IMR-90 (cell line): Measurements from ENCODE around the gene DLX6. TPM values are rescaled to one million over a fixed set of nuclear protein-coding genes. Genes with fewer than 3 reads are reported as not detected.
A peak's percentile ranks its signal among the peaks of the same experiment; 100 is the strongest.

Experiments
- ATAC-seq: fragments of 200-7000 bp; cut with Tn5 transposase; 2 replicates; pipeline ENCODE4 v1.9.1; 2020; ENCODE audit warnings: low read depth, mild to moderate bottlenecking, moderate library complexity
- BruUV-seq: library from RNA; stranded (reverse); fragments of 400-500 nt; replicated peaks from 2 replicates; lab custom pipeline; 2021; lab: Mats Ljungman, UMichigan
- CTCF ChIA-PET: fragments of 300-600 bp; formaldehyde crosslinking; extraction: SDS; loops from one replicate; lab custom pipeline; 2021; ENCODE audit warnings: antibody characterized with exemption; lab: Yijun Ruan, JAX
- POLR2A ChIA-PET: fragments of 300-600 bp; sonication (Branson Sonifier 250); formaldehyde crosslinking; loops from one replicate; lab custom pipeline; 2022; ENCODE audit warnings: antibody characterized with exemption; ENCODE audit not compliant: unreplicated experiment; lab: Charles Lee
- DNase-seq: peaks from one replicate; pipeline ENCODE4 v3.0.0; 2013
- H2AFZ ChIP-seq: replicated peaks from 2 replicates; pipeline ENCODE3; 2013; ENCODE audit warnings: low read length, mild to moderate bottlenecking; ENCODE audit not compliant: poor library complexity
- H2AK5ac ChIP-seq: 2 replicates; pipeline ENCODE4 v1.6.1; 2013; ENCODE audit warnings: low read depth, low read length, inconsistent platforms
- H2AK9ac ChIP-seq: replicated peaks from 2 replicates; pipeline ENCODE3; 2013; ENCODE audit warnings: mild to moderate bottlenecking, low read depth, low read length, moderate library complexity; ENCODE audit not compliant: poor library complexity
- H2BK120ac ChIP-seq: 2 replicates; pipeline ENCODE4 v1.6.1; 2013; ENCODE audit warnings: low read depth, low read length, inconsistent platforms
- H2BK15ac ChIP-seq: 3 replicates; pipeline ENCODE4 v1.6.1; 2013; ENCODE audit warnings: low read depth, low read length, inconsistent platforms
- H2BK20ac ChIP-seq: 2 replicates; pipeline ENCODE4 v1.6.1; 2013; ENCODE audit warnings: low read depth, mild to moderate bottlenecking, inconsistent platforms, low read length, moderate library complexity
- H2BK5ac ChIP-seq: 2 replicates; pipeline ENCODE4 v1.6.1; 2013; ENCODE audit warnings: mild to moderate bottlenecking, low read depth, low read length, inconsistent platforms; ENCODE audit not compliant: poor library complexity, severe bottlenecking
- H3K14ac ChIP-seq: replicated peaks from 2 replicates; pipeline ENCODE4 v1.6.1; 2013; ENCODE audit warnings: low read depth, low read length, inconsistent platforms
- H3K18ac ChIP-seq: 2 replicates; pipeline ENCODE4 v1.6.1; 2013; ENCODE audit warnings: low read depth, low read length, control low read depth
- H3K23ac ChIP-seq: 2 replicates; pipeline ENCODE4 v1.6.1; 2013; ENCODE audit warnings: low read depth, low read length, inconsistent platforms
- H3K27ac ChIP-seq: 2 replicates; pipeline ENCODE4 v1.5.1; 2013; ENCODE audit warnings: mild to moderate bottlenecking, control low read depth, low read length; ENCODE audit not compliant: insufficient read depth
- H3K27me3 ChIP-seq: 2 replicates; pipeline ENCODE4 v1.6.1; 2013; ENCODE audit warnings: low read length; ENCODE audit not compliant: control insufficient read depth, insufficient read depth
- H3K36me3 ChIP-seq: 2 replicates; pipeline ENCODE4 v1.6.1; 2013; ENCODE audit warnings: low read length, mixed read lengths; ENCODE audit not compliant: control insufficient read depth, insufficient read depth
- H3K4ac ChIP-seq: 2 replicates; pipeline ENCODE4 v1.6.1; 2013; ENCODE audit warnings: low read depth, low read length, inconsistent platforms
- H3K4me1 ChIP-seq: 2 replicates; pipeline ENCODE4 v1.6.1; 2013; ENCODE audit warnings: low read length, mixed read lengths; ENCODE audit not compliant: control insufficient read depth, insufficient read depth
- H3K4me2 ChIP-seq: 2 replicates; pipeline ENCODE4 v1.6.1; 2013; ENCODE audit warnings: low read depth, mild to moderate bottlenecking, control low read depth, low read length, moderate library complexity
- H3K4me3 ChIP-seq: 2 replicates; pipeline ENCODE4 v1.5.1; 2013; ENCODE audit warnings: low read depth, mild to moderate bottlenecking, control low read depth, low read length, moderate library complexity; ENCODE audit not compliant: insufficient read depth
- H3K56ac ChIP-seq: 2 replicates; pipeline ENCODE4 v1.6.1; 2013; ENCODE audit warnings: low read length, inconsistent platforms; ENCODE audit not compliant: insufficient read depth; ENCODE audit errors: extremely low read depth
- H3K79me1 ChIP-seq, 2 experiments: 2 replicates each; pipeline ENCODE4 v1.6.1; 2013; ENCODE audit warnings: low read length in 2 of 2, inconsistent platforms in 1 of 2, low read depth in 1 of 2
- H3K9ac ChIP-seq: 2 replicates; pipeline ENCODE4 v1.6.1; 2013; ENCODE audit warnings: low read depth, low read length, control low read depth
- H3K9me1 ChIP-seq: 2 replicates; pipeline ENCODE4 v1.6.1; 2013; ENCODE audit warnings: low read length, inconsistent platforms; ENCODE audit not compliant: insufficient read depth
- H3K9me3 ChIP-seq: 2 replicates; pipeline ENCODE4 v1.6.1; 2013; ENCODE audit warnings: low read length; ENCODE audit not compliant: control insufficient read depth, insufficient read depth
- H4K20me1 ChIP-seq: 2 replicates; pipeline ENCODE4 v1.6.1; 2013; ENCODE audit warnings: low read length, inconsistent platforms; ENCODE audit not compliant: insufficient read depth
- H4K5ac ChIP-seq: 2 replicates; pipeline ENCODE4 v1.6.1; 2013; ENCODE audit warnings: mild to moderate bottlenecking, low read depth, low read length, control low read depth
- H4K8ac ChIP-seq, 2 experiments: 2 replicates each; pipeline ENCODE4 v1.6.1; 2013; ENCODE audit warnings: low read depth in 2 of 2, low read length in 2 of 2, control low read depth in 1 of 2, inconsistent platforms in 1 of 2
- H4K91ac ChIP-seq: 2 replicates; pipeline ENCODE4 v1.6.1; 2013; ENCODE audit warnings: low read depth, low read length, inconsistent platforms; ENCODE audit not compliant: insufficient read depth
- BHLHE40 ChIP-seq: fragments of 150-350 bp; IDR thresholded peaks from 2 replicates; pipeline ENCODE4 v1.6.1; 2016; ENCODE audit warnings: mild to moderate bottlenecking, low read depth, low read length
- FOS ChIP-seq: fragments of 150-350 bp; IDR thresholded peaks from 2 replicates; pipeline ENCODE4 v1.6.1; 2016; ENCODE audit warnings: low read depth, low read length
- RCOR1 ChIP-seq: IDR thresholded peaks from 2 replicates; pipeline ENCODE4 v1.6.1; 2012; ENCODE audit warnings: mild to moderate bottlenecking, low read length, improper control_type of control experiment; ENCODE audit not compliant: insufficient replicate concordance
- WGBS, 2 experiments: methylation state at CpG; one replicate each; pipeline versions ENCODE4 v1.1.5 to v1.1.7; 2013; ENCODE audit warnings: missing lambda C conversion rate in 2 of 2; ENCODE audit not compliant: insufficient read length in 1 of 2; ENCODE audit errors: extremely low coverage in 2 of 2; 5-methylcytosine and 5-hydroxymethylcytosine counted together
- dilution Hi-C: fragments of 300-500 bp; cut with HindIII; formaldehyde crosslinking; loops from one replicate; pipeline ENCODE4 v1.14.3; 2018; ENCODE audit warnings: low sequenced_read_pairs; ENCODE audit not compliant: unreplicated experiment
- in situ Hi-C: fragments of 300-500 bp; cut with MboI; formaldehyde crosslinking; loops from 3 replicates; pipeline ENCODE4 v1.14.3; 2019; ENCODE audit warnings: low sequenced_read_pairs, inconsistent platforms, mixed read lengths
- intact Hi-C: fragments of 100-400 bp; cut with micrococcal nuclease; formaldehyde crosslinking; loops from 2 replicates; pipeline ENCODE4 v1.10.0; 2022
- polyA plus RNA-seq, 3 experiments: library from polyadenylated mRNA; depleted of rRNA; stranded (reverse); fragments of >200 nt; gene quantifications; 2 replicates each; pipeline ENCODE4 v1.2.3, GENCODE V29; 2012; ENCODE audit warnings: low replicate concordance in 1 of 3
- total RNA-seq: library from RNA; depleted of rRNA; stranded (reverse); fragments of >200 nt; gene quantifications from 2 replicates; pipeline ENCODE4 v1.2.3, GENCODE V29; 2012
- TF ChIP-seq, protein P1 (sequence below): conservative IDR thresholded peaks from 2 replicates; pipeline ENCODE4 v1.5.1; 2012; ENCODE audit warnings: mild to moderate bottlenecking, low read depth, low read length, improper control_type of control experiment
- TF ChIP-seq, protein P2 (sequence below): fragments of 150-350 bp; IDR thresholded peaks from 2 replicates; pipeline ENCODE4 v1.6.1; 2016; ENCODE audit warnings: low read depth, mild to moderate bottlenecking, low read length, moderate library complexity, borderline replicate concordance

The DLX6 gene
- total and polyA plus RNA-seq, 2 of the 4 experiments (the other 2 are of a cell fraction) = not detected

DNA sequence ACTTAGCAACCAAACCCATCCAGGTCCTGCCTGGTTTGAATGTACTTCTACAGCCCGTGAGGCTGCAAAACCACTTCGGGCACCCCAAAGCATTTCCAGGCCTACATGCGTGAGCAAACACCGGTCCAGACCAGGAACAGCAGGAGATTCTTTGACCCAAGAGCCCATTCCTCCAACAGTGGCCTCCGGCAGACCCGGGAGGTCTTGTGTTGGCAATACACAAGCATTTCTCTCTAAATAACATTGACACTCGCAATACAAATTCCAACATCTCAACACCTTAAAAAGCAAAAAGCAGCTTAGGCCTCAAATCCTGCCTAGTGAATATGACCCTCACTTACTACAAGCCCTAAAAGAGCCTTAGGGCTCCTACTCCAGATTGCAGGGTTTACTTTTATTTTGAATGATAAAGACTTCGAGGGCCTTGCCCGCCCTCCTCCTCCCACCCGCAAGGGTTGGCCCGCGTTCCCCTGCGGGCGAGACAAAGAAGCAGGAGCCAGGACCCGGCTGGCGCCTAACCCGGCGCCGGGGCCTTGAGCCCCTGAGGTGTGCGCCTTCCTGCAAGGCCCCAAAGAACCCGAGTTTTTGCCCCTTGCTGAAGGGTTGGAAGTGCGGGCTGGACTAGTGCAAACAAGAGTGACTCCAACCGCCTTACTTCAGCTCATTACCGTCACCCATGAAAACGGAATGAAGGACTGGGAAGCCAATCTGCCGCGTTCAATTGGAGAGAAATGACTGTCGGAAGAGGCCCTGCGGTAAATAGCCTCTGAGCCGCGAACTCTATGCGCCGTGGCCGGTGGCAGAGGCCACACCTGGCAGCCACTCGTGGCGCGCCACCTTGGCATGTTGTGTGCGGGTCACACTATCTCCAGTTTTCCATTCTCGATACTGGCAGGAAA, 3.4 kb upstream of the DLX6 start:
- ChIA-PET CTCF (no interaction called here), POLR2A (no interaction called here)
- no peaks in the 10 kb centered on the region; the same call in 1 of the 2 replicates for H3K9me3 ChIP-seq
- H3K27ac ChIP-seq = no peak overlapping the region
- no peak overlapping the region for H4K5ac ChIP-seq
- no peaks in the 10 kb centered on the region for H3K36me3 ChIP-seq
- H4K91ac ChIP-seq = no peak overlapping the region
- H3K79me1 ChIP-seq = no peaks in the 10 kb centered on the region
- in situ Hi-C loops (no loop called here), dilution Hi-C loops (no loop called here), intact Hi-C loops (no loop called here)
- H3K9me1 ChIP-seq = no peaks in the 10 kb centered on the region
- no peak overlapping the region for H2BK15ac ChIP-seq
- peak overlapping the region; percentile 58 for H2AK9ac ChIP-seq
- H3K56ac ChIP-seq = no peak overlapping the region
- no peak overlapping the region for H2BK120ac ChIP-seq
- H3K4me2 ChIP-seq = no peak overlapping the region
- no peak overlapping the region for H2AFZ ChIP-seq
- no peak overlapping the region for H3K4ac ChIP-seq
- no peak overlapping the region for H3K4me3 ChIP-seq
- ATAC-seq = no peak
- TF ChIP-seq RCOR1 (no peak), FOS (no peak), BHLHE40 (no peak)
- TF ChIP-seq, protein P1, sequence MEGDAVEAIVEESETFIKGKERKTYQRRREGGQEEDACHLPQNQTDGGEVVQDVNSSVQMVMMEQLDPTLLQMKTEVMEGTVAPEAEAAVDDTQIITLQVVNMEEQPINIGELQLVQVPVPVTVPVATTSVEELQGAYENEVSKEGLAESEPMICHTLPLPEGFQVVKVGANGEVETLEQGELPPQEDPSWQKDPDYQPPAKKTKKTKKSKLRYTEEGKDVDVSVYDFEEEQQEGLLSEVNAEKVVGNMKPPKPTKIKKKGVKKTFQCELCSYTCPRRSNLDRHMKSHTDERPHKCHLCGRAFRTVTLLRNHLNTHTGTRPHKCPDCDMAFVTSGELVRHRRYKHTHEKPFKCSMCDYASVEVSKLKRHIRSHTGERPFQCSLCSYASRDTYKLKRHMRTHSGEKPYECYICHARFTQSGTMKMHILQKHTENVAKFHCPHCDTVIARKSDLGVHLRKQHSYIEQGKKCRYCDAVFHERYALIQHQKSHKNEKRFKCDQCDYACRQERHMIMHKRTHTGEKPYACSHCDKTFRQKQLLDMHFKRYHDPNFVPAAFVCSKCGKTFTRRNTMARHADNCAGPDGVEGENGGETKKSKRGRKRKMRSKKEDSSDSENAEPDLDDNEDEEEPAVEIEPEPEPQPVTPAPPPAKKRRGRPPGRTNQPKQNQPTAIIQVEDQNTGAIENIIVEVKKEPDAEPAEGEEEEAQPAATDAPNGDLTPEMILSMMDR = no peak
- TF ChIP-seq, protein P2, sequence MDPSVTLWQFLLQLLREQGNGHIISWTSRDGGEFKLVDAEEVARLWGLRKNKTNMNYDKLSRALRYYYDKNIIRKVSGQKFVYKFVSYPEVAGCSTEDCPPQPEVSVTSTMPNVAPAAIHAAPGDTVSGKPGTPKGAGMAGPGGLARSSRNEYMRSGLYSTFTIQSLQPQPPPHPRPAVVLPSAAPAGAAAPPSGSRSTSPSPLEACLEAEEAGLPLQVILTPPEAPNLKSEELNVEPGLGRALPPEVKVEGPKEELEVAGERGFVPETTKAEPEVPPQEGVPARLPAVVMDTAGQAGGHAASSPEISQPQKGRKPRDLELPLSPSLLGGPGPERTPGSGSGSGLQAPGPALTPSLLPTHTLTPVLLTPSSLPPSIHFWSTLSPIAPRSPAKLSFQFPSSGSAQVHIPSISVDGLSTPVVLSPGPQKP = no peak
- no TSS peak for BruUV-seq
- no peak overlapping the region for H2BK5ac ChIP-seq
- H3K9ac ChIP-seq = no peak overlapping the region
- H4K20me1 ChIP-seq = no peaks in the 10 kb centered on the region
- no peak overlapping the region for H2BK20ac ChIP-seq
- no peak overlapping the region for H2AK5ac ChIP-seq
- whole genome bisulfite sequencing, 2 experiments = 7% methylated on average over 10 of the region's 39 CpGs; no CpG with 5 or more reads in 1 of the 2 experiments
- H3K27me3 ChIP-seq = peaks cover 81% of the 10 kb centered on the region
- H4K8ac ChIP-seq = no peak overlapping the region
- no peak overlapping the region for H3K18ac ChIP-seq
- no peak overlapping the region for H3K14ac ChIP-seq
- H3K4me1 ChIP-seq = no peaks in the 10 kb centered on the region
- no peak overlapping the region for H3K23ac ChIP-seq
- DNase-seq = no peak
